Liver (tissue), 9 donors: ENCODE measurements around the gene SF1. TPM values are rescaled to one million over a fixed set of nuclear protein-coding genes. Genes with fewer than 3 reads are reported as not detected.

Experiments used
- DNase-seq: peaks from one replicate; pipeline ENCODE4 v3.0.0-alpha.2; 2017; ENCODE audit warnings: low spot score
- H3K27ac ChIP-seq, 2 donors: one replicate each; pipeline ENCODE4 v1.7.0; 2013; ENCODE audit warnings: inconsistent platforms in 2 of 2, low read length in 2 of 2, control low read depth in 1 of 2, low read depth in 1 of 2, mild to moderate bottlenecking in 1 of 2
- H3K27me3 ChIP-seq, 4 donors: one replicate each; pipeline versions ENCODE4 v1.6.1 to v1.7.0; 2013; ENCODE audit warnings: low read length in 3 of 4, inconsistent platforms in 1 of 4, mild to moderate bottlenecking in 1 of 4, moderate library complexity in 1 of 4; ENCODE audit not compliant: control insufficient read depth in 4 of 4, insufficient read depth in 4 of 4
- H3K36me3 ChIP-seq, 4 donors: one replicate each; pipeline versions ENCODE4 v1.6.1 to v1.7.0; 2013; ENCODE audit warnings: low read length in 3 of 4, mild to moderate bottlenecking in 3 of 4, low read depth in 1 of 4, moderate library complexity in 1 of 4; ENCODE audit not compliant: control insufficient read depth in 4 of 4, insufficient read depth in 3 of 4
- H3K4me1 ChIP-seq, 4 donors: one replicate each; pipeline versions ENCODE4 v1.6.1 to v1.7.0; 2013; ENCODE audit warnings: low read length in 3 of 4, mild to moderate bottlenecking in 3 of 4, moderate library complexity in 1 of 4; ENCODE audit not compliant: control insufficient read depth in 4 of 4, insufficient read depth in 4 of 4
- H3K4me3 ChIP-seq, 3 donors: one replicate each; pipeline versions ENCODE4 v1.6.1 to v1.7.0; 2013; ENCODE audit warnings: low read length in 3 of 3, control low read depth in 1 of 3, low read depth in 1 of 3, mild to moderate bottlenecking in 1 of 3
- H3K9ac ChIP-seq, 2 donors: one replicate each; pipeline ENCODE4 v1.7.0; 2013; ENCODE audit warnings: low read length in 2 of 2, mild to moderate bottlenecking in 2 of 2, moderate library complexity in 2 of 2, control low read depth in 1 of 2, low read depth in 1 of 2
- H3K9me3 ChIP-seq, 4 donors: one replicate each; pipeline versions ENCODE4 v1.6.1 to v1.7.0; 2013; ENCODE audit warnings: low read length in 3 of 4; ENCODE audit not compliant: control insufficient read depth in 4 of 4
- ATF3 ChIP-seq: IDR thresholded peaks from 2 replicates; pipeline ENCODE4 v1.6.1; 2016; ENCODE audit warnings: antibody characterized with exemption
- CTCF ChIP-seq: fragments of 150-350 bp; IDR thresholded peaks from 2 replicates; pipeline ENCODE4 v1.5.1; 2017; ENCODE audit warnings: improper control_type of control experiment, low read depth, low read length; ENCODE audit not compliant: missing input control
- EGR1 ChIP-seq, 2 donors: IDR thresholded peaks; 2 replicates each; pipeline ENCODE4 v1.6.1; 2016 to 2018; ENCODE audit warnings: antibody characterized with exemption in 2 of 2, low read depth in 2 of 2
- FOXA2 ChIP-seq: IDR thresholded peaks from 2 replicates; pipeline ENCODE4 v1.6.1; 2016; ENCODE audit warnings: antibody characterized with exemption
- GABPA ChIP-seq, 2 donors: IDR thresholded peaks in 1 of 2; conservative IDR thresholded peaks in 1 of 2; 2 replicates each; pipeline ENCODE4 v1.6.1; 2016; ENCODE audit warnings: antibody characterized with exemption in 2 of 2, mild to moderate bottlenecking in 1 of 2, moderate library complexity in 1 of 2
- HNF4A ChIP-seq, 2 donors: conservative IDR thresholded peaks; 2 replicates each; pipeline ENCODE4 v1.6.1; 2016; ENCODE audit warnings: antibody characterized with exemption in 2 of 2, mild to moderate bottlenecking in 2 of 2
- HNF4G ChIP-seq: IDR thresholded peaks from 2 replicates; pipeline ENCODE4 v1.6.1; 2016; ENCODE audit warnings: antibody characterized with exemption
- JUND ChIP-seq, 2 donors: IDR thresholded peaks; 2 replicates each; pipeline ENCODE4 v1.6.1; 2016; ENCODE audit warnings: antibody characterized with exemption in 2 of 2
- MAX ChIP-seq: IDR thresholded peaks from 2 replicates; pipeline ENCODE4 v1.6.1; 2016; ENCODE audit warnings: antibody characterized with exemption
- NR2F2 ChIP-seq: IDR thresholded peaks from 2 replicates; pipeline ENCODE4 v1.6.1; 2016; ENCODE audit warnings: antibody characterized with exemption
- RAD21 ChIP-seq, 2 donors: IDR thresholded peaks; 2 replicates each; pipeline ENCODE4 v1.6.1; 2016; ENCODE audit warnings: antibody characterized with exemption in 2 of 2, mild to moderate bottlenecking in 2 of 2
- REST ChIP-seq: IDR thresholded peaks from 2 replicates; pipeline ENCODE4 v1.6.1; 2016; ENCODE audit warnings: antibody characterized with exemption, mild to moderate bottlenecking
- RXRA ChIP-seq, 2 donors: IDR thresholded peaks; 2 replicates each; pipeline ENCODE4 v1.6.1; 2017 to 2018; ENCODE audit warnings: antibody characterized with exemption in 2 of 2, mild to moderate bottlenecking in 1 of 2
- SP1 ChIP-seq: IDR thresholded peaks from 2 replicates; pipeline ENCODE4 v1.6.1; 2018; ENCODE audit warnings: antibody characterized with exemption, mild to moderate bottlenecking
- TAF1 ChIP-seq: conservative IDR thresholded peaks from 2 replicates; pipeline ENCODE4 v1.6.1; 2016; ENCODE audit warnings: antibody characterized with exemption, mild to moderate bottlenecking
- YY1 ChIP-seq: IDR thresholded peaks from 2 replicates; pipeline ENCODE4 v1.6.1; 2016; ENCODE audit warnings: antibody characterized with exemption, mild to moderate bottlenecking
- ZBTB33 ChIP-seq: IDR thresholded peaks from 2 replicates; pipeline ENCODE4 v1.6.1; 2016; ENCODE audit warnings: antibody characterized with exemption
- WGBS: extraction: QIAGEN DNeasy Blood & Tissue Kit; methylation state at CpG from one replicate; pipeline ENCODE4 v1.1.7; 2013; 5-methylcytosine and 5-hydroxymethylcytosine counted together
- polyA plus RNA-seq, 2 donors: library from polyadenylated mRNA; stranded (reverse) in 1 of 2; unstranded in 1 of 2; fragments of 200-250 nt in 1 of 2; fragments of >200 nt in 1 of 2; fragmentation: Nextera tagmentation in 1 of 2; extraction: Ambion mirVana in 1 of 2; gene quantifications; one replicate each; pipeline versions ENCODE4 v1.2.1 to v1.2.3, GENCODE V29; 2013 to 2015
- total RNA-seq, 2 donors: library from RNA; depleted of rRNA; stranded (reverse); fragments of >200 nt; gene quantifications; one replicate each; pipeline ENCODE4 v1.2.3, GENCODE V29; 2014
- donor health status: healthy.
- donor health status: healthy.
- donor health status: healthy.
- donor health status: healthy.
- donor health status: healthy.

Gene SF1
- total and polyA plus RNA-seq, 4 donors, result 44.9 to 135 (median 50.1) TPM

DNA sequence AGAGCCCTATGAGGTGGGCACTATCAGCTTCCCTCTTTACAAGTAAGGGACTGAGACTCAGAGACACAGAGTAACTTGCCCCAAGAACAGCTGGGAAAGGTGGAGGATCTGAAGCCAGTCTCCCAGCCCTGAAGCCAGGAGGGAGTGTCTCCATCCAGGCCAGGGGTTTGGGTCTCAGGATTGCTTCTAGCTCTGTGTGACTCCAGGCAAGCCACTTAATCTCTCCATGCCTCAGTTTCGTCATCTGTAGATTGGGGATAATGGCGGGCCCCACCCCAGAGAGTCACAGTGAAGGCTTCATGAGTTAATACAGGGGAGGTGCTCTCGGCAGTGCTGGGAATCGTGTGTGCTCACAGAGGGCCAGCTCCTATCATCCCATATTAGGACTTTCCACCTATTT, 14.1 kb upstream of the SF1 start:
- H3K36me3 ChIP-seq, result peaks cover 0 to 8% (median 2%) of the 10 kb centered on the region in 4 donors
- no peak for TF ChIP-seq FOXA2
- no peak for TF ChIP-seq REST
- TF ChIP-seq NR2F2, result no peak
- TF ChIP-seq HNF4A (conservative IDR thresholded peaks at IDR 0.05), result no peak
- TF ChIP-seq ZBTB33, result no peak
- TF ChIP-seq HNF4G, result no peak
- TF ChIP-seq JUND (IDR thresholded peaks at IDR 0.05), result no peak
- TF ChIP-seq RAD21 (IDR thresholded peaks at IDR 0.05), result no peak
- no peak for TF ChIP-seq RXRA (IDR thresholded peaks at IDR 0.05)
- no peak for TF ChIP-seq CTCF
- no peak for TF ChIP-seq EGR1 (IDR thresholded peaks at IDR 0.05; ENCODE audit: low read depth in 2 of 2)
- no peak for TF ChIP-seq MAX
- TF ChIP-seq TAF1, result no peak
- TF ChIP-seq YY1, result no peak
- TF ChIP-seq ATF3, result no peak
- no peak for TF ChIP-seq SP1

GRCh38 chr11:64791781-64792291, 13.5 kb upstream of the SF1 start:
- H3K9ac ChIP-seq, result no peak overlapping the region
- DNase-seq, result no peak
- H3K36me3 ChIP-seq, result peaks cover 0 to 8% (median 2%) of the 10 kb centered on the region in 4 donors
- no peaks in the 10 kb centered on the region for H3K9me3 ChIP-seq
- TF ChIP-seq RXRA (IDR thresholded peaks at IDR 0.05) (no peak), GABPA (IDR thresholded peaks at IDR 0.05 in 1 of 2, conservative IDR thresholded peaks at IDR 0.05 in 1 of 2) (no peak), CTCF (no peak), EGR1 (IDR thresholded peaks at IDR 0.05; ENCODE audit: low read depth in 2 of 2) (no peak), HNF4G (no peak), NR2F2 (no peak)
- no peaks in the 10 kb centered on the region for H3K27me3 ChIP-seq
- H3K27ac ChIP-seq, result no peak overlapping the region
- no peak overlapping the region for H3K4me3 ChIP-seq
- 96% methylated on average over 14 of the region's 14 CpGs for WGBS
- H3K4me1 ChIP-seq, result peaks cover 0 to 5% (median 2%) of the 10 kb centered on the region in 4 donors

More for the DNA sequence above, 14.1 kb upstream of the SF1 start:
- H3K27me3 ChIP-seq, result no peaks in the 10 kb centered on the region
- no peak overlapping the region for H3K4me3 ChIP-seq
- no peak for DNase-seq
- H3K27ac ChIP-seq, result no peak overlapping the region
- WGBS, result 93% methylated on average over 4 of the region's 4 CpGs
- H3K9me3 ChIP-seq, result no peaks in the 10 kb centered on the region
- no peak overlapping the region for H3K9ac ChIP-seq
- H3K4me1 ChIP-seq, result peaks cover 0 to 2% (median 1%) of the 10 kb centered on the region in 4 donors
